Measurements from ENCODE around the gene PCED1B. TPM values are rescaled to one million over a fixed set of nuclear protein-coding genes. Genes with fewer than 3 reads are reported as not detected.

PCED1B gene
- total and polyA plus RNA-seq, 2 donors (not counting 1 experiment from before 2014, with no cell fraction given), result 0.33 to 0.83 TPM

DNA sequence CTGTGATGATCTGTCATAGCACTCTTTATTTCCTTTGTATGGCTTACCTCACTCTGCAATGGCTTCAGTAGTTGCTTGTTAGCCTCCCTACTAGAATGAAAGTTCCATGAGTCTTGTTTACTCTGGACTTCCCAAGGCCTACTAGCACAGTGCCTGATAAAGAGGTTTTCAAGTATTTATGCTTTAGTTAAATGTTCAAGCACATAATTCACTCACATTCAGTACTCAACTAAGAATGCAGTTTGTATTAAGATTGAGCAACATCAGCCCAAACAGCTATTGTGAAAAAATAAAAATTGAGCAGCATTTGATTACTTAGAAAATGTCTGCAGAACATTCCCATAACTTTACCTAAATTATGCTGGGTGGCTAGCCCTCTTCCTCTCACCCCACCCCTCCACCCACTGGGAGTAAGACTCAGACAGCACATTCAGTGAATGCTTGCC, 159.3 kb downstream of the PCED1B start:
- Histone ChIP-seq H3K27me3 (ENCODE audit: control insufficient read depth, insufficient read depth, low read length) (no peaks in the 10 kb centered on the region), H3K36me3 (ENCODE audit: control insufficient read depth, insufficient read depth, low read length) (no peaks in the 10 kb centered on the region), H3K9me3 (ENCODE audit: control insufficient read depth, insufficient read depth, low read depth, low read length) (no peaks in the 10 kb centered on the region), H2AFZ (ENCODE audit: low read length) (no peak overlapping the region), H3K79me2 (ENCODE audit: control insufficient read depth, insufficient read depth, low read length) (no peaks in the 10 kb centered on the region), H3K4me3 (replicated peaks in 1 of 4; ENCODE audit: control extremely low read depth in 1 of 4, insufficient read depth in 1 of 4, low read depth in 3 of 4, low read length in 4 of 4) (no peak overlapping the region), H3K4me1 (ENCODE audit: control insufficient read depth, extremely low read depth, insufficient read depth, low read length) (peaks cover 2% of the 10 kb centered on the region), H3K4me2 (ENCODE audit: extremely low read depth, insufficient read depth, low read length) (no peak overlapping the region), H3K9ac (ENCODE audit: insufficient read depth, low read length) (no peak overlapping the region), H4K20me1 (ENCODE audit: control insufficient read depth, extremely low read depth, insufficient read depth, low read length) (no peaks in the 10 kb centered on the region), H3K27ac (ENCODE audit: insufficient read depth, low read length) (no peak overlapping the region)
- DNase-seq (ENCODE audit: low read depth in 2 of 2), result peak; percentile 46 to 59
- no peak for TF ChIP-seq EZH2 (IDR thresholded peaks at IDR 0.05; ENCODE audit: low read length, missing control alignments)
- TF ChIP-seq, protein P1, sequence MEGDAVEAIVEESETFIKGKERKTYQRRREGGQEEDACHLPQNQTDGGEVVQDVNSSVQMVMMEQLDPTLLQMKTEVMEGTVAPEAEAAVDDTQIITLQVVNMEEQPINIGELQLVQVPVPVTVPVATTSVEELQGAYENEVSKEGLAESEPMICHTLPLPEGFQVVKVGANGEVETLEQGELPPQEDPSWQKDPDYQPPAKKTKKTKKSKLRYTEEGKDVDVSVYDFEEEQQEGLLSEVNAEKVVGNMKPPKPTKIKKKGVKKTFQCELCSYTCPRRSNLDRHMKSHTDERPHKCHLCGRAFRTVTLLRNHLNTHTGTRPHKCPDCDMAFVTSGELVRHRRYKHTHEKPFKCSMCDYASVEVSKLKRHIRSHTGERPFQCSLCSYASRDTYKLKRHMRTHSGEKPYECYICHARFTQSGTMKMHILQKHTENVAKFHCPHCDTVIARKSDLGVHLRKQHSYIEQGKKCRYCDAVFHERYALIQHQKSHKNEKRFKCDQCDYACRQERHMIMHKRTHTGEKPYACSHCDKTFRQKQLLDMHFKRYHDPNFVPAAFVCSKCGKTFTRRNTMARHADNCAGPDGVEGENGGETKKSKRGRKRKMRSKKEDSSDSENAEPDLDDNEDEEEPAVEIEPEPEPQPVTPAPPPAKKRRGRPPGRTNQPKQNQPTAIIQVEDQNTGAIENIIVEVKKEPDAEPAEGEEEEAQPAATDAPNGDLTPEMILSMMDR (conservative IDR thresholded peaks at IDR 0.05 in 1 of 2, IDR thresholded peaks at IDR 0.05 in 1 of 2; ENCODE audit: low read depth in 1 of 2, low read length in 2 of 2), result no peak

DNA sequence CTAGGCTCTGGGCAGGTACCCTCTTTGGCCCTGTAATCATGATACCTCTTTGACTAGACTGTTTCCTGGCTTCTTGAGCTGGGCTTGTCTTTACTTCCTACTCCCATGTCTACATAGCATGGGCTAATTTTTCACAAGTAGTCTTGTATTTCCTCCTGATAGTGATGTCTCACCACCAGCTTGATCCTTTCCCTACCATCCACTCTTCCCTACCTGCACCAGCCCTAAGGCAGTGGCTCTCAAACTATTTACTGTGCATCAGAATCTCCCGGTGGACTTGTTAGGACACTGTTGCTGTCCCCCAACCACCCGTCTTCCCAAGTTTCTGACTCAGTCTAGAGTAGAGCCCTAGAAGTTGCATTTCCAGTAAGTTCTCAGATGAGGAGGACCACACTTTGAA, 163.0 kb downstream of the PCED1B start:
- no peaks in the 10 kb centered on the region for H3K4me1 ChIP-seq (ENCODE audit: control insufficient read depth, extremely low read depth, insufficient read depth, low read length)
- H3K9me3 ChIP-seq (ENCODE audit: control insufficient read depth, insufficient read depth, low read depth, low read length), result no peaks in the 10 kb centered on the region
- no peak for DNase-seq (ENCODE audit: low read depth in 2 of 2)
- no peaks in the 10 kb centered on the region for H4K20me1 ChIP-seq (ENCODE audit: control insufficient read depth, extremely low read depth, insufficient read depth, low read length)
- H3K9ac ChIP-seq (ENCODE audit: insufficient read depth, low read length), result no peak overlapping the region
- H3K27ac ChIP-seq (ENCODE audit: insufficient read depth, low read length), result no peak overlapping the region
- H3K4me3 ChIP-seq (replicated peaks in 1 of 4; ENCODE audit: control extremely low read depth in 1 of 4, insufficient read depth in 1 of 4, low read depth in 3 of 4, low read length in 4 of 4), result no peak overlapping the region
- H3K79me2 ChIP-seq (ENCODE audit: control insufficient read depth, insufficient read depth, low read length), result no peaks in the 10 kb centered on the region
- no peaks in the 10 kb centered on the region for H3K36me3 ChIP-seq (ENCODE audit: control insufficient read depth, insufficient read depth, low read length)
- no peak overlapping the region for H3K4me2 ChIP-seq (ENCODE audit: extremely low read depth, insufficient read depth, low read length)
- TF ChIP-seq, protein P1 (conservative IDR thresholded peaks at IDR 0.05 in 1 of 2, IDR thresholded peaks at IDR 0.05 in 1 of 2; ENCODE audit: low read depth in 1 of 2, low read length in 2 of 2), result no peak
- TF ChIP-seq EZH2 (IDR thresholded peaks at IDR 0.05; ENCODE audit: low read length, missing control alignments), result no peak
- no peaks in the 10 kb centered on the region for H3K27me3 ChIP-seq (ENCODE audit: control insufficient read depth, insufficient read depth, low read length)
- H2AFZ ChIP-seq (ENCODE audit: low read length), result no peak overlapping the region

DNA sequence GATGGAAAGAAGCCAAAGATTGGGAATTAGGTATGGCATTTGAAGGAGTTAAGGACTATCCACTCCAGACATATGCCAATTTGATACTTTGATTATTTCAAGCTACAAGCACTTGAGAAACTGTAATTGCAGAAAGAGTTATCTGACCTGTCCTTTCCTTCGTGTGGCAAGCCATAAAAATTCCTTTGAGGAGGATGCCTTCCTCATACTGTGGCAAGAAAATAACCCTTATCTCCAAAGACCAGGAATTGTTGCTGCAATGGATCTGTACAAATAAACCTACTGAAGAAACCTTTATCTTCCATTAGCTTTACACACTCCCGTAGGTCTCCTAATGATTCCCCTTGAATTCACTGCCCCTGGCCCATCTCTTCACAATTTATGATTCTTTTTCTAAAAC, 165.4 kb downstream of the PCED1B start:
- no peaks in the 10 kb centered on the region for H3K4me1 ChIP-seq (ENCODE audit: control insufficient read depth, extremely low read depth, insufficient read depth, low read length)
- no peaks in the 10 kb centered on the region for H3K9me3 ChIP-seq (ENCODE audit: control insufficient read depth, insufficient read depth, low read depth, low read length)
- H3K79me2 ChIP-seq (ENCODE audit: control insufficient read depth, insufficient read depth, low read length), result no peaks in the 10 kb centered on the region
- no peaks in the 10 kb centered on the region for H3K36me3 ChIP-seq (ENCODE audit: control insufficient read depth, insufficient read depth, low read length)
- DNase-seq (ENCODE audit: low read depth in 2 of 2), result no peak
- no peak overlapping the region for H3K4me3 ChIP-seq (replicated peaks in 1 of 4; ENCODE audit: control extremely low read depth in 1 of 4, insufficient read depth in 1 of 4, low read depth in 3 of 4, low read length in 4 of 4)
- no peak overlapping the region for H2AFZ ChIP-seq (ENCODE audit: low read length)
- TF ChIP-seq EZH2 (IDR thresholded peaks at IDR 0.05; ENCODE audit: low read length, missing control alignments), result no peak
- TF ChIP-seq, protein P1 (conservative IDR thresholded peaks at IDR 0.05 in 1 of 2, IDR thresholded peaks at IDR 0.05 in 1 of 2; ENCODE audit: low read depth in 1 of 2, low read length in 2 of 2), result no peak
- no peak overlapping the region for H3K9ac ChIP-seq (ENCODE audit: insufficient read depth, low read length)
- no peaks in the 10 kb centered on the region for H4K20me1 ChIP-seq (ENCODE audit: control insufficient read depth, extremely low read depth, insufficient read depth, low read length)
- H3K4me2 ChIP-seq (ENCODE audit: extremely low read depth, insufficient read depth, low read length), result no peak overlapping the region
- H3K27ac ChIP-seq (ENCODE audit: insufficient read depth, low read length), result no peak overlapping the region
- no peaks in the 10 kb centered on the region for H3K27me3 ChIP-seq (ENCODE audit: control insufficient read depth, insufficient read depth, low read length)

All from fibroblast of lung (primary cell).